ENCODE data around the gene PPIL3.
"Not testable (repeated sequence)": the region's sequence is repeated elsewhere in the genome, so short reads cannot be mapped to it uniquely, and the experiment has no call there.

Gene PPIL3

DNA sequence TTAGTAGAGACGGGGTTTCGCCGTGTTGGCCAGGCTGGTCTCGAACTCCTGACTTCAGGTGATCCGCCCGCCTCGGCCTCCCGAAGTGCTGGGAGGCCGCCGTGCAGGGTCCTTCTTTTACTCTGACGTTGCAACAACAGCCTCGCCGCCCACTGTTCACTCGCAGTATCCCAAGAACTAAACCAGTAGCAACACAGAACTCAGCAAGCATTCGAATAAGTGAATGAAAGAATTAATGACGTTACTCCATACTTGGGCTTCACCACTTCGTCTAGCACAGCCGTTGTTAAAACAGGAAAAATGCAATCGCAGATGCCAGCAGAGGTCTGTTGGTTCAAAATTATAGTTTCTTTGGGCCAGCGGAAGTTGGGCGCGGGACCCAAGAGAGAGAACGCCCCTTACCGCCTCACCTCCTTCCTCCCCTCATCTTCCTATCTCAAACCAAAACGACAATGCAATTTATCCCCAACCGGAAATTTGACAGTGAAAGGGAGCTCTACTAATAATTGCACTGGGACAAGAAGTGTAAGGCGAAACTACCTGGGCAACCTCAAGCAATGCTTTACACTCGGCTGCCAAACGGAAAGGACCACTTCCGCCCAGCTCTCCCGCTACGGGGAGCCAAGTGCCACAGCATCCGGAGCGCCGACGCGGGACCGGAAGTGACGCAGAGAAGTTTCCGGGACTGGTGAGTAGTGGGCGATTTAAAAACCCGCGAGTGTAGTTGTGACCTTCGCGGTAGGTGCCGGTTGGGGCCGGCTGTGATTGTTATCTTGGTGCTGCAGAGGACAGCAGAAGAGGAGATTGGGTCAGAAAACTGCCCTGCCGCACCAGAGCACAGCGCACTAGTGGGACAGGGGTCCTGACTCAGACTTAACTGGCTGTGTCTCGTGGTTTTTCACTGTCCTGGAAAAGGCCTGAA lies at the start of gene PPIL3, which contains the start of gene NIF3L1:
Gene PPIL3 (minus strand): TSS at position 374 of the 922 bp plus-strand sequence. CDS start 1,462 bp downstream, outside the sequence.
Gene NIF3L1 (plus strand): TSS at position 668 of the 922 bp plus-strand sequence. CDS start 2,573 bp downstream, outside the sequence.
- peak; percentile 99 for DNase-seq

DNA sequence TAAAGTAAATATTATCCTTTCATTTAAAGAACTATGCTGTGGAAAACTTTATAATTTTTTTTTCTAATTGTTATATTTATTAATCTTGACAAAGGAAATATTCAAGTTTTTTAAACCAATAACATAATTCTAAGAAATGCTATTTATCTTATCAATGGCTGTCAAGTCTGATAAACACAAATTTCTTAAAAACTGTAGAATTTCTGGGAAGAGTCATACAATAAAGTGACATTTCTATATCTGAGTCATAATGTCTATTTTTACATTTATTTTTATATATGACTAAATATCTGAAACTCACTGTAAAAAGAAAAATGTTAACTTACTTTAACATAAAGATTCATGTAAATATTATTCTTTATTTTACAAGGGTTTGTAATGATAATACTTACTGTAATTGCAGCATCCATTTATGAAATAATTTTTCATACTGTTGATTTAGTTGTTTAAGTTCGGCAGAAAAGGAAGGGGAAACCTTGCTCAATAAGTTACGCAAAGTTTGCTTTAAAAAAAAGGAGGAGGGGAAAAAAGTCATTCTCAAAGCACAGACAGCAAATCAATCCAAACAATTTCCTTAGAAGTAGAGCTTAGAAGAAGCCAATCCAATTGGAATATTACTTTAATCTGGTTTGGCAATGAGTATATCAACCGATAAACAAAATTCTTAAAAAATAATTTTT lies 42.2 kb upstream of the PPIL3 start:
- DNase-seq = no peak

DNA sequence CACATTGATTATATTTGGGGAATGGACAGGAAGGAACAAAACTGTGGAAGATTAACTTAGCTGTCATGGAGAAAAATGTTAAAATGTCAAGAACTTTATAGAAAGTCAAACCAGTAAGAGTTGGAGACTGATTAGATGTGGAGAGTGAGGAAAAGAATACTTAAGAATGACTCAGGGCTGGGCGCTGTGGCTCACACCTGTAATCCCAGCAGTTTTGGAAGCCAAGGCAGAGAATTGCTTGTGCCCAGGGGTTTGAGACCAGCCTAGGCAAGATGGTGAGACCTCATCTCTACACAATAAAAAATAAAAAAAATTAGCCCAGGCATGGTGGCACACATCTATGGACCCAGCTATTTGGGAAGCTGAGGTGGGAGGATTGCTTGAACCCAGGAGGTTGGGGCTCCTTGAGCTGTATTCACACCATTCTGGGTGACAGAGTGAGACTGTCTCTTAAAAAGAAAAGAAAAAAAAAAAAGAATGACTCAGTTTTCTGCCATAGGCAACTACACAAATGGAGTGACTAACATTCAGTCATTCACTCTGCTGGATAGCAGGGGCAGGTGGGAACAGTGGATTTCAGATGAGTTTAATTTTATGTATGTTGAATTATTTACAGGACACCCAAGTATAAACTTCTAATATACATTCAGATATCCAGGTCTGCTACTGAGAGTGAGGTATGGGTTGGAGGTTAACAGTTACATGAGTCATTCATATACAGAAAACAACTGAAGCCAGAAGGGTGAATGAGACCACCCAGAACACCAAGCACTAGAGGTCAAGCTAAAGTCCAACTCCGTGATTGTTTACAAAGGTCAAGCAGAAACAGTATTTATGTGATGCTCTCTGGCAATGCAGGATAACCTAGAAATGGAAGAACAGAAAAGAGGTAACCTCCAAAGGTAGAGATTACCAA lies 40.7 kb upstream of the PPIL3 start:
- no peak for DNase-seq

DNA sequence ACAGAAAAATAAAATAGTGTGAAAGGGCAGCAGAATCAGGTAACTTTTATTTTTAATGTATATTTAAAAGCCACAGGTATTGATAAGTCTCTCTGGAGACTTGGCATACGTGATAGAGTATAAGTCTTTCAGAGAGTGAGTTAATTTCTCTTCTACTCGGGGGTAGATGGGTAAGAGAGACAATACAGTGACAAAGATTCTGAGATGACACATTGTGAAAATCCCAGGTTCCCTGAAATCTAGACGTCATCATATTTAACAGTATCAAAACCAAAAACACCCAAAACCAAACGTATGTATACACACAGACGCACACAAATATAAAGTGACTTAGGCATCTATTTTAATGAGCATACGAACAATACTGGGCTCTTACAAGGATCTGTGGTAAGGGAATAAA lies 33.6 kb upstream of the PPIL3 start:
- no peak for DNase-seq

DNA sequence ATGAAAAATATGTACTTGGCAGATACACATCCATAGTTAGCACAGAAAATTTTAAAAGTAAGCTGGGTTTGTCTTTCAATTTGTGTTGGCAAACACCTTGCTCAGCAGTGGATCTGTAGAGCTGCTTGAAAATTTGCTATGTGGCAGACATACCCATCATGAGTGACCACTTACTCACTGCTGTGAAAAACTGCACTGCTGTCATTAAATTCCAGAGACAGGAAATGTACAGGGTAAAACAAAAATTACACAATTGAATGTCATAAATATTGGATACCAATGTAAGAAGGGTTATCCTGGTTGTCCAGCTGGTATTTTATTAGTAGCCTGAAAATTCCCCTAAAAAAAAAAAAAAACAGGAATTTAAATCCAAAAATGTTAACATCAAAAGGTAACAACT lies 24.8 kb upstream of the PPIL3 start:
- no peak for DNase-seq

DNA sequence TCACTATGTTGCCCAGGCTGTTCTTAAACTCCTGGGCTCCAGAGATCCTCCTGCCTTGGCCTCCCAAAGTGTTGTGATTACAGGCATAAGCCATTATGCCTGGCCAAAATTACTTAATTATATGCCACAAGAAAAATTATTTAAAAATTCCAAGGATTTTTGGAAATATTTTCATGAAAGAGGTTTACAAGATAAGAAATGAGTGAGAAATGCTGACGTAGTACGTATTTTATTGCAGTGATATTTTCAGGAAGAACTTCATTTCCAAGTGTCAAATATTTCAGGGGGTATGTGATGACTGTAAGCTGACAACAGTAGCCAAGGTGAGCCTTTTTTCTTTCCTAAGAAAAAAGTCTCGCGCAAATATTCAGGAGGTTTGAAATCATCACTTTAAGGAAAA lies 21.1 kb upstream of the PPIL3 start:
- no peak for DNase-seq

DNA sequence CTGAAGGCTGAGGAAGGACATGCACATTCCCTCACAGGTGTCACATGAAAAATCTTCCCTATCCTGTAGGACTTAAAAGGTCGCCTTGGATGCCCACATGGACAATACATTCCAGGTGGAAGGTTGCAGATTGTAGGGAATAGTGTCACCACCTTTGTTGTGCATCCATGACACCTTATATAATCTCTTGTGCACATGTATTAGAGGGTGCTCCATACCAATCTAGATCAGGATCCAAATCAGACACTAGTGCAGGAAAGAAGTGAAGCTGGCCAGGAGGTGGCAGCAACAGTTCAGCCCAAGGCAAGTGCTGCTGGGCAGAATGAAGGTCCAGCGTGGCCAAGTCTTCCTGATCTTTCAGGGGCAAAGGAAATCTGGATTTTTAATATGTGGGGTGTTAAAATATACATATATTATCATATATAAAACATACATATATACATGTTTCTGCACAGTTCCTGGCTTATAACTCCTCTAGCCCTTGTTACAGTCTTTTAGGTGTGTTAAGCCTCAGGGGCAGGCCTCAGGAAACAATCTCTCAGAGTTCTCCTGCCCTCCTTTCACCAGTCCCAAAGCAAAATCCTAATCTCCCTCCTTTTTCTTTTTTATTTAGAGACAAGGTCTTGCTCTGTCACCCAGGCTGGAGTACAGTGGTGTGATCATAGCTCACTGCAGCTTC lies 16.9 kb upstream of the PPIL3 start:
- DNase-seq = peak; percentile 75

DNA sequence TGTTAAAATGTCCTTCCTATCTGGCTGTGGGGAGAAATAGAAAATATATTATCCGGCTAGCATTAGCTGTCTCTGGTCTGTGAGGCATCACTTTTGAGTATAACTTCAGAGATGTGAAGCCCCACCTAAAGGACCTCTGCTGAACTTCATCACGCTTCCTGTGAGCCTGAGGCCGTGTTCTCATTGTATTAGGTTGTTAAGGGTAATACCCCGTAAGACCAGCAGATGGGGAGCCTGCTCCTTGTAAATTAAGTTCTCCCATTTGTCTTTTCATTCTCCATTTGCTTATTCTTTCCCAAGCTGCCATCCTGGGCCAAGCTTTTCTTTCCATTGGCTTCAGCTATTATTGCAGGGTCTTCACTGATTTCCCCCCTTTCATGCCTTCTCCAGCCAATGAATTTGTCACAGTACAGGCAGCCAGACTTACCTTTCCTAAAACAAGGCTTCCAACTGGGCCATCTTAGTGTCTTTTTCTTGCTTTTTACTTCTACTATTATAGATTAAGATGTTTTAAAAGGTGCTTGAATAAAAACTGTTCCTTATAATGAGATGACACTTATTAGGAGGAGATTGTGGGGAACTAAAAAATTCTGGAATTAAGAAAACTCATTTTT lies 12.7 kb upstream of the PPIL3 start:
- peak; percentile 91 for DNase-seq

DNA sequence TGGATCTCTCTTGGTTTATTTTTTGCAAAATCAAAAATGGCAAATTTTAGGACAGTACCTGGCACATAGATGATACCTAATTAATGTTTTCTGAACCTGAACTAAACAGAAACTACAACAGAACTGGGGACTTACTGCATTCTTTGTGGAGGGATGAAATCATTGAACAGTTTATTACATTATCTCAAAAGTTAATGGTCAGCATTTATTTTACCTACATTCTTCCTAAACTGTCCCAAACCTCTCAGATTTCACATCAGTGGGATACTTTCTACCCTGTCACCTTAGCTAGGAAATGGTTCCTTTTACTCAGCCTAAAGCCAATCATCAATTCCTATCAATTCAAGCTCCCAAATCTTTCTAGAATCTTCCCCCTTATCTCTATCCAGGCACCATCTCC lies 10.6 kb upstream of the PPIL3 start:
- no peak for DNase-seq

DNA sequence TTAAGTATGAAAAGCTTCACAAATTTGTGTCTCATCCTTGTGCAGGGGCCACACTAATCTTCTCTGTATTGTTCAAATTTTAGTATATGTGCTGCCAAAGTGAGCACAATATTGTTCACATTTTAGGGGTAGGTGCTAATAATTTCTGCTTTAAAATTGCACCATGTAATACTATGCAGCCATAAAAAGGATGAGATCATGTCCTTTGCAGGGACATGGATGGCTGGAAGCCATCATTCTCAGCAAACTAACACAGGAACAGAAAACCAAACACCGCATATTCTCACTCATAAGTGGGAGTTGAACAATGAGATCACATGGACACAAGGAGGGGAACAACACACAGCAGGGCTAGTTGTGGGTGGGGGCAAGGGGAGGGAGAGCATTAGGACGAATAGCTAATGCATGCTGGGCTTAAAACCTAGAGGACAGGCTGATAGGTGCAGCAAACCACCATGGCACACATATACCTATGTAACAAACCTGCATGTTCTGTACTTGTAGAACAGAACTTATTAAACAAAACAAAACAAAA lies 7.1 kb downstream of the PPIL3 start:
- DNase-seq = not testable (repeated sequence)

DNA sequence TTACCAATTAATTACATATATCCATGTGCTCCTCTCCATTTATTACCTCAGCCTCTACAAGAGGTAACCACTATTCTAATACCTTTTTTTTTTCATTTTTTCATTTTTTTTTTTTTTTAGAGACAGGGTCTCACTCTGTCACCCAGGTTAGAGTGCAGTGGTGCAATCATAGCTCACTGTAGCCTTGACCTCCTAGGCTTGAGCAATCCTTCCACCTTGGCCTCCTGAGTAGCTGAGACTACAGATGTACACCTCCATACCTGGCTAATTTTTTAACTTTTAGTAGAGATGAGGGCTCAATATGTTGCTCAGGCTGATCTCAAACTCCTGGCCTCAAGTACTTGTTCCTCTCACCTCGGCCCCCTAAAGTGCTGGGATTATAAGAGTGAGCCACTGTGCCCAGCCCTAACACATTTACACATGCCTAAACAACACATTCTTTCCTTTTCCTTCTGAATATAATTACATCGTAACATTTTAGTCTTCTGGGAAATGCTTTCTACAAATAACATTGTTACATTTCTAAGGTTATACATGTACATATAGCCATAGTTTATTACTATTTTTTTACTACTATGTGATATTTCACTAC lies 10.5 kb downstream of the PPIL3 start:
- no peak for DNase-seq

DNA sequence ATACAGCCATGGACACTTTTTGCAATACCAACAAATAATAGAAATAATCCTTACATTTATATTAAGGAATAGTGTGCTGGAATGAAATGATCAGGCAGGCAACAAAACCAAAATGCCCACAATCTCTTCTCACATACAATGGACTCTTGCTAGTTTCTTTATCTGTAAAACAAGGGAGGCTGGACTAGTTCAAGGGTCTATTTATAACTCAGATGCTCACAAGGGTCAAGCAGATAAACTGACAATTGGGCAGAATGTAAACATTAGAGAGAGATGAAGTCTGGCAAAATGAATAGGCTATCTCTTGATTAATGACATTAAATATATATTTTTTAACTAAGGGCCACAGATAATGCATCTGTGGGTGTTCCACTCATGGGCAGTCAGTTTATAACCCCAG lies 11.4 kb downstream of the PPIL3 start:
- DNase-seq = no peak

DNA sequence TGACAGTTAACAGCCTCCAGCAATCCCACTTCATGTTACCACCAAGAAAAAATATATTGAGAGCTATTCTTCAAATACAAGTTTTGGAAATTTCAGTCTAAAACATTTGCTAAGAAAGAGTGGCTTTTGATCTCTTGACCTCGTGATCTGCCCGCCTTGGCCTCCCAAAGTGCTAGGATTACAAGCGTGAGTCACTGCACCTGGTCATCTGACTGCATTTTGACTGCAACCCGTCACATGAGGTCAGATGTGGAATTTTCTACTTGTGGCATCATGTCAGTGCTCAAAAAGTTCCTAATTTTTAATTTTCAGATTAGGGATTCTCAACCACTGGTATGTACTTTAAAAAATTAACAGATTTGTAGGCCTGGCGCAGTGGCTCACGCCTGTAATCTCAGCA lies 15.3 kb downstream of the PPIL3 start:
- DNase-seq = no peak

DNA sequence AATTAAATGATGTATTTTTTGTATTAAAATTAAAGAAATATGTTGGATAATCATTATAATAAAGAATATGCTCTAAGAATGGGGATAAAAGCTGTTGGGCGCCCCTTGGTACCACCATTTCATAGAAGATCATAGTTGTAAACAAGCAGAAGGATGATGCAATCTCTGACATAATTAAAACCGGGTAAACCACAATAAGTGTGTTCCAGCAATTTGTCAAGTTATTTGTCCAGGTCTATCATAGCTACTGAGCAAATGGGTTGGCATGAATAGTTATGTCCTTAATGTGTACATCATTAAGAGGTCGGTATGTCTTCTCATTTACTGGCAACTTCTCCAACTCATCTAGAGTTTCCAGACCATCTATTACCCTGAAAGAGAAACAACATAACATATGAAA lies 17.7 kb downstream of the PPIL3 start:
- no peak for DNase-seq

DNA sequence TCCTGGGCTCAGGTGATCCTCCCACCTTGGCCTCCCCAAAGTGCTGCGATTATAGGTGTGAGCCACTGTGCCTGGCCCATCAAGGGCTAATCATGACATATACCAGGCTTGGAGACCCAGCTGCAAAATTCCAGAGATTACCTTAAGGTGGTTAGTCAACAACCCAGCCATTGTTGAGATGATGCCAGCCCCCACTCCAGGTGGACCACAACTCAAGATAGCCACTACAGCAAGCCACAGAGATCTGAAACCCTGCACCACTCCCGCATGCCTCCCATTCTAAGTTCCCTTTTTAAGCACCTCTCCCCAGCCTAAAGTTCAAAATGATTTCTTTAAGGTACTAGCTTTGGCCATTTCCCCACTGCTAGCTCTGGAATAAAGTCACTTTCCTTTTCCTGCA lies 19.9 kb downstream of the PPIL3 start:
- DNase-seq = no peak

DNA sequence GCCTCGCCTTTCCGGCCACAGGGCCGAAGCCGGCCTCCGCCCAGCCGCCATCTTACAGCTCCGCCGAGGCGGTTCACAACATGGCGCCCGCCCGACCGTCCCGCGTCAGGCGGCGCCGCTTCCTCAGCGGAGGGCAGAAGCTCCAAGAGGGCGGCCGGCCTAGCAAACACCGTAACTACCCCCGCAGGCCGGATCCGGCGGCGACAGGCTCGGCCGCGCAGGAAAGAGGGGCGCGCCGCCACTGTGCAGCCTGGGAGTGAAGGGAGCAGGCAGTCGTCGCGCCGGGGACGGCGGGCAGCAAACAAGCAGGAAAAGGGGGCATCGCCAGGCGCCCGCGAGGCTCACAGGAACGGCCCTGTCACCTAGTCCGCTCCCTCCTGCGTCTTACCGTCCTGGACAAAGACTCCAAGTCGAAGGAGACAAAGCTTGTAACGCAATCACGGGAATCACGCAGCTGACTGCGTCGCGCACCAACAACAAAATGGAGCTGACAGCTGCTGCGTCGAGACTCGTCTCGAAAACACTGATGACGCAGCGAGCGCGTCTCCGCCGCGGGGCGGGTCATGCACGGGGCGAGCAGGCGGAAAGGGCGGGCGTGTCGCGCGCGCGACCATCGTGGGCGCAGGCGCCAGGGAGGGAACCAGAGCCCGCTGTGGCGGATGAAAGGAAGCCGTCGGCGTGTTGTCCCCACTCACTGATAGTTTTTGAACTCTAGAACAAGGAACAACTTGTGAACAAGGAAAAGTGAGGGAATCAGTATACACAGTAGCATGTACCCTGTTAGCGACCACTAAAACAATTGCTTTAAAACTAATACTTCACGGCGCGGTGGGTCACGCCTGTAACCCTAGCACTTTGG lies 24.5 kb downstream of the PPIL3 start, which contains the start of gene CLK1:
Gene CLK1 (minus strand): TSS at position 483 of the 859 bp plus-strand sequence. CDS start 2,796 bp downstream, outside the sequence.
- DNase-seq = peak; percentile 98

DNA sequence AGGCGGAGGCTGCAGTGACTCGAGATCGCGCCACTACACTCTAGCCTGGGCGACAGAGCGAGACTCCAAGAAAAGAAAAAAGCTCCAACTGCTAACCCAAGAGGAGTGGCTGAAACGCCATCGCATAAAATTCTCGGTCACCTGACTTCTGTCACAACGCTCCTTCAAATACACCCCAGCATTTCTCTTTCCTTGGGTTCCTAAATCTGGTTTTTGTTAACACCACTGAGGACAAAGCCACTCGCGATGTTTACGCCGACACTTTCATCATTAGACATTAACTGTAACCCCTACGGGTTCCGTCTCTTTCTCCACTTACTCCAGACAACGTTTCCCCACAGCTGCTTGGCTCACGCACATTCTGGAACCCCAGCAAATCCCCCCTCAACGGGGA lies 25.1 kb downstream of the PPIL3 start:
- peak; percentile 94 for DNase-seq

DNA sequence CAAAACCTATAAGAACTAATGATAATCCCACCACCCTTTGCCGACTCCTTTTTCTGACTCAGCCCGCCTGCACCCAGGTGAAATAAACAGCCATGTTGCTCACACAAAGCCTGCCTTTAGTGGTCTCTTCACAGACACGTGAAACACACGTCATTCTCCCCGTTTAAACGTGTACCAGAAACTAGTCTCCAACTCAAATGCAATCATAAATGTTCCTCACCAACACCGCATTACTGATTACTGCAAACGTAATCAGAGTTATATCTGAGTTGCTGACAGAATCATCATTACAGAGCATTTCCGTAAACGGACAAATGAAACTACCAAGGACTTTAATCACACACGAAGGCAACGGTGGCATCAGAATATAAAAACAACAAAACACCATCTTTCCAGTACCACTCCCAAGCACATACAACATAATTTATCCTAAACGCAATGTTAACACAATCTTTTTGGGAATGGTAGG lies 26.3 kb downstream of the PPIL3 start:
- DNase-seq = peak; percentile 78

DNA sequence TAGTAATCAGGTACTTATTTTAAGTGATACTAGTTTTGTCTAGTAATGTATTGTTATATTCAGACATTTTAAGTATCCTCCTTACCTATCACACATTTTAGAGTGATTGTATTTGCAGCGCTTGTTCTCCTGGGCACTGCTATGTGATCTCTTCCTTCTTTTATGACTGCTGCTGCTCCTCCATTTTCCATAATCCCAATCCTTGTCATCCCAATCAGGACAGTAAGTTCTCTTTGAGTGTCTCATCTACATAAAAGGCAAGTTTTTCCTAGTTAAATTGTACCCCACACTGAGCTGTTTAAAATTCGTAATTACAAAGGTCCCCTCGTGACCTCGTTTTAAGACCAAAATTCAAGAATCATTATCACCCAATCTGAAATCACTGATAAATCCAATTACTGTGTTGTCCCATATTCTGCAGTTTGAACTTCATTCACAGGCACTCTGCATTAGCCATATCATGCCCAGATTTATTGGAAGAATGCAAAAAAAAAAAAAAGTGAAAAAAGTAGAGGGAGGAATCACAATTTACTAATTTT lies 27.2 kb downstream of the PPIL3 start:
- DNase-seq = peak; percentile 55
